ENCODE data around the gene HDAC4.

Gene HDAC4

GRCh38 chr2:239190921-239191885, 209.6 kb downstream of the HDAC4 start:
- no peak for TF ChIP-seq REST (IDR thresholded peaks at IDR 0.05; ENCODE audit: insufficient replicate concordance, low read depth)
- TF ChIP-seq, protein P1, sequence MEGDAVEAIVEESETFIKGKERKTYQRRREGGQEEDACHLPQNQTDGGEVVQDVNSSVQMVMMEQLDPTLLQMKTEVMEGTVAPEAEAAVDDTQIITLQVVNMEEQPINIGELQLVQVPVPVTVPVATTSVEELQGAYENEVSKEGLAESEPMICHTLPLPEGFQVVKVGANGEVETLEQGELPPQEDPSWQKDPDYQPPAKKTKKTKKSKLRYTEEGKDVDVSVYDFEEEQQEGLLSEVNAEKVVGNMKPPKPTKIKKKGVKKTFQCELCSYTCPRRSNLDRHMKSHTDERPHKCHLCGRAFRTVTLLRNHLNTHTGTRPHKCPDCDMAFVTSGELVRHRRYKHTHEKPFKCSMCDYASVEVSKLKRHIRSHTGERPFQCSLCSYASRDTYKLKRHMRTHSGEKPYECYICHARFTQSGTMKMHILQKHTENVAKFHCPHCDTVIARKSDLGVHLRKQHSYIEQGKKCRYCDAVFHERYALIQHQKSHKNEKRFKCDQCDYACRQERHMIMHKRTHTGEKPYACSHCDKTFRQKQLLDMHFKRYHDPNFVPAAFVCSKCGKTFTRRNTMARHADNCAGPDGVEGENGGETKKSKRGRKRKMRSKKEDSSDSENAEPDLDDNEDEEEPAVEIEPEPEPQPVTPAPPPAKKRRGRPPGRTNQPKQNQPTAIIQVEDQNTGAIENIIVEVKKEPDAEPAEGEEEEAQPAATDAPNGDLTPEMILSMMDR (IDR thresholded peaks at IDR 0.05; ENCODE audit: insufficient read depth, low read length), result no peak
- TF ChIP-seq POLR2AphosphoS5 (IDR thresholded peaks at IDR 0.05; ENCODE audit: low read depth), result no peak
- no peak for TF ChIP-seq SPI1 (IDR thresholded peaks at IDR 0.05; ENCODE audit: borderline replicate concordance, low read depth)
- no peak for TF ChIP-seq GABPA (IDR thresholded peaks at IDR 0.05; ENCODE audit: low read depth)
- Histone ChIP-seq H3K4me3 (replicated peaks; ENCODE audit: insufficient read depth, low read length) (no peak overlapping the region), H3K27me3 (ENCODE audit: insufficient read depth, poor library complexity, severe bottlenecking) (no peaks in the 10 kb centered on the region), H3K27ac (replicated peaks) (no peak overlapping the region; the same call in 1 of the 2 replicates)
- DNase-seq (ENCODE audit: low read depth in 1 of 2, low spot score in 1 of 2), result no peak

DNA sequence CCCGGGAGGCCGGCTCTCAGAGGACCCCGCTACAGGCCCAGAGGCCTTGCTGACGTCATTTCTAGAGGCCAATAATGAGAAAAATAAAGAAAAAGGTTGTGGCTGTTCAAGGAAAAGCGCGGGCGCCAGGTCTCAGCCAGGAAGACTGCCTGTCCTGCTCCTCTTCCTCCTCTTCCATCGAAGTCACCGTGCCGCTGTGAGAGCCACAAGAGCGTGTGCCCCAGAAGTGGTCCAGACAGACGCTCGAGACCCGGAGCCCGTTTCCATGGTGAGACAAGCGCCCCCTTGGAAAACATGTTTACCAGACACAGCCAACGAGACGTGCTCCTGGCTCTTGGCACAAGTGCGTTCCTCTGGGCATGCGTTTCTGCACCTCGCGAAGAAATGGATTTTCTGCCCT, 210.5 kb downstream of the HDAC4 start:
- DNase-seq (ENCODE audit: low read depth in 1 of 2, low spot score in 1 of 2), result no peak

More for the DNA sequence above, 210.5 kb downstream of the HDAC4 start:
- TF ChIP-seq GABPA (IDR thresholded peaks at IDR 0.05; ENCODE audit: low read depth) (no peak), REST (IDR thresholded peaks at IDR 0.05; ENCODE audit: insufficient replicate concordance, low read depth) (no peak), SPI1 (IDR thresholded peaks at IDR 0.05; ENCODE audit: borderline replicate concordance, low read depth) (no peak), POLR2AphosphoS5 (IDR thresholded peaks at IDR 0.05; ENCODE audit: low read depth) (no peak)
- TF ChIP-seq, protein P1 (IDR thresholded peaks at IDR 0.05; ENCODE audit: insufficient read depth, low read length), result no peak
- H3K27ac ChIP-seq (replicated peaks), result no peak overlapping the region
- no peak overlapping the region for H3K4me3 ChIP-seq (replicated peaks; ENCODE audit: insufficient read depth, low read length)
- H3K27me3 ChIP-seq (ENCODE audit: insufficient read depth, poor library complexity, severe bottlenecking), result no peaks in the 10 kb centered on the region

Data from HL-60 (cell line).